CD4-positive, alpha-beta memory T cell (primary cell): ENCODE measurements around the gene TYR. TPM values are rescaled to one million over a fixed set of nuclear protein-coding genes. Genes with fewer than 3 reads are reported as not detected.
"Not testable (repeated sequence)": the region's sequence is repeated elsewhere in the genome, so short reads cannot be mapped to it uniquely, and the experiment has no call there.

ENCODE experiments used
- CTCF ChIA-PET: fragments of 350-600 bp; sonication (Branson Sonifier 250); formaldehyde crosslinking; loops from one replicate; lab custom pipeline; 2021; ENCODE audit warnings: inconsistent platforms; ENCODE audit not compliant: partially characterized antibody; lab: Charles Lee
- POLR2A ChIA-PET: fragments of 350-600 bp; sonication (Branson Sonifier 250); formaldehyde crosslinking; loops from one replicate; lab custom pipeline; 2021; ENCODE audit not compliant: partially characterized antibody; lab: Charles Lee
- DNase-seq, 5 donors: peaks; one replicate each; pipeline versions ENCODE4 v3.0.0 to v3.0.0-alpha.2; 2020 to 2022; ENCODE audit warnings: mixed read lengths in 1 of 5
- H3K27ac ChIP-seq: one replicate; pipeline ENCODE4 v1.7.0; 2013; ENCODE audit warnings: low read depth, low read length
- H3K27me3 ChIP-seq: 2 replicates; pipeline ENCODE4 v1.7.0; 2013; ENCODE audit warnings: mild to moderate bottlenecking, low read length, moderate library complexity; ENCODE audit not compliant: insufficient read depth
- H3K36me3 ChIP-seq: 2 replicates; pipeline ENCODE4 v1.7.0; 2013; ENCODE audit warnings: mild to moderate bottlenecking, low read length, moderate library complexity; ENCODE audit not compliant: insufficient read depth
- H3K4me1 ChIP-seq: 2 replicates; pipeline ENCODE4 v1.7.0; 2013; ENCODE audit warnings: mild to moderate bottlenecking, low read length, moderate library complexity; ENCODE audit not compliant: insufficient read depth
- H3K4me3 ChIP-seq, 2 donors: one replicate each; pipeline ENCODE4 v1.7.0; 2013; ENCODE audit warnings: low read length in 2 of 2, mild to moderate bottlenecking in 1 of 2
- H3K9me3 ChIP-seq, 2 donors: one replicate each; pipeline ENCODE4 v1.7.0; 2013; ENCODE audit warnings: low read length in 2 of 2, control low read depth in 1 of 2; ENCODE audit not compliant: control insufficient read depth in 1 of 2
- H3K27ac Mint-ChIP-seq, 7 donors: one replicate each; pipeline ENCODE4 v1.8.0; 2020 to 2021; ENCODE audit warnings: mixed read lengths in 7 of 7, mild to moderate bottlenecking in 6 of 7, inconsistent platforms in 3 of 7, moderate library complexity in 3 of 7
- H3K27me3 Mint-ChIP-seq, 2 donors: one replicate each; pipeline ENCODE4 v1.8.0; 2020 to 2021; ENCODE audit warnings: mixed read lengths in 2 of 2
- H3K36me3 Mint-ChIP-seq, 2 donors: one replicate each; pipeline ENCODE4 v1.8.0; 2020 to 2021; ENCODE audit warnings: mixed read lengths in 2 of 2, inconsistent platforms in 1 of 2, mild to moderate bottlenecking in 1 of 2
- H3K4me1 Mint-ChIP-seq, 4 donors: one replicate each; pipeline ENCODE4 v1.8.0; 2020 to 2021; ENCODE audit warnings: mixed read lengths in 4 of 4, mild to moderate bottlenecking in 1 of 4
- H3K4me3 Mint-ChIP-seq, 8 donors: one replicate each; pipeline ENCODE4 v1.8.0; 2020 to 2021; ENCODE audit warnings: mixed read lengths in 8 of 8, mild to moderate bottlenecking in 7 of 8, moderate library complexity in 6 of 8, inconsistent platforms in 3 of 8
- H3K9me3 Mint-ChIP-seq, 8 donors: one replicate each; pipeline ENCODE4 v1.8.0; 2020 to 2021; ENCODE audit warnings: mixed read lengths in 8 of 8, mild to moderate bottlenecking in 5 of 8, inconsistent platforms in 3 of 8, moderate library complexity in 1 of 8
- intact Hi-C: fragments of 100-400 bp; cut with micrococcal nuclease; formaldehyde crosslinking; loops from one replicate; pipeline ENCODE4 v1.15.1; 2023
- polyA plus RNA-seq, 2 donors: library from polyadenylated mRNA; unstranded; fragments of 300-500 nt; fragmentation: Illumina TruSeq; gene quantifications; one replicate each; pipeline ENCODE4 v1.2.3, GENCODE V29; 2021
- total RNA-seq, 2 experiments: library from RNA; stranded (reverse); gene quantifications; one replicate each; pipeline ENCODE4 v1.2.3, GENCODE V29; 2021

TYR gene
- total and polyA plus RNA-seq, 4 experiments from 2014 or later: not detected

DNA sequence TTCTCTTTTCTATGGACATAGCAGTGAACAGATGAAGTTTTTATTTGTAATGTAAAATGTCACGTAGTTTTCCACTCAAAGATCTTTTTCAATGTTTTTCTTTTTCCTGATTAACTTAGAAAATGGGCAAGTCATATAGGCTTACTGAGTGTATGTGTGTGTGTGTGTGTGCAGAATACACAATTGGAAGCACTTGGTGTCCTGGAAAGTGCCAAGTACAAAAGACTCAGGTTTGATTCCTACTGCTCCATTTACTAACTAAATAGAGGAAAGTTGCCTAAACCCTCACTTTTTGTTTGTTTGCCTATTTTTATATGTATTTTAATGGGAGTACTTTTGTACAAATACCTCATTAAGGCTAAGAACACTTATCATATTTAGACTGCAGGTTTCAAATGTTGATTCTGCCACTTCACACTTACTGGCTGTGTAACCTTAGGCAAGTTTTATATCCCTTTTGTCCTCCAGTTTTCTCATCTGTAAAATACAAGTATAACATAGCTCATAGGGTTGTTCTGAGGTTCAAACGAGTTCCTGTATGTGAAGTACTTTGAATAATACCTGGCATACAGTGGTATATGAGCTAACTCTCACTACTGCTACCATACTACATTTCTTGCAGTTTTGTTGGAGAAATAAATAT lies 90.1 kb downstream of the TYR start:
- no peak overlapping the region for H3K4me3 ChIP-seq
- ChIA-PET POLR2A (no interaction called here), CTCF (no interaction called here)
- no peak overlapping the region for H3K27ac ChIP-seq
- DNase-seq: no peak
- peaks cover 0 to 3% (median 0%) of the 10 kb centered on the region in 8 donors for H3K9me3 Mint-ChIP-seq
- no peaks in the 10 kb centered on the region for H3K27me3 Mint-ChIP-seq
- H3K27me3 ChIP-seq: no peaks in the 10 kb centered on the region
- no peaks in the 10 kb centered on the region for H3K4me1 Mint-ChIP-seq
- intact Hi-C loops: no loop called here
- no peaks in the 10 kb centered on the region for H3K36me3 Mint-ChIP-seq
- H3K36me3 ChIP-seq: no peaks in the 10 kb centered on the region
- H3K4me1 ChIP-seq: no peaks in the 10 kb centered on the region
- no peak overlapping the region for H3K27ac Mint-ChIP-seq
- H3K9me3 ChIP-seq: no peaks in the 10 kb centered on the region
- H3K4me3 Mint-ChIP-seq: no peak overlapping the region

DNA sequence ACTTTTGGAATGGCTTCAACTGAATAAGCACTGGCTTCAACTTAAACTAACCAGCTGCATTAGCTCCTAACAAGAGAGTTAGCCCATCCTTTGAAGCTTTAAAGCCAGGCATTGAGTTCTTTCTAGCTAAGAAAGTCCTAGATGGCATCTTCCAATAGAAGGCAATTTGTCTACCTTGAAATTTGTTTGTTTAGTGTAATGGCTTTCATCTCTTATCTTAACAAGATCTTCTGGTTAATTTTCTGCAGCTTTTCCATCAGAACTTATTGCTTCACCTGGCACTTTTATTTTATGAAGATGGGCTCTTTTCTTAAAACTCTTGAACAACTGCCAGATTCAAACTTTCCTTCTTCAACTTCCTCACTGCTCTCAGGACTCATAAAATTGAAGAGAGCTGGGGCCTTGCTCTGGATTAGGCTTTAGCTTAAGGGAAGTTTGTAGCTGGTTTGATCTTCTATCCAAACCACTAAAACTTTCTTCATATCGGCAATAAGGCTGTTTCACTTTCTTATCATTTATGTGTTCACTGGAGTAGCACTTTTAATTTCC lies 94.9 kb downstream of the TYR start:
- H3K27me3 Mint-ChIP-seq, H3K4me1 Mint-ChIP-seq, H3K4me1 ChIP-seq, H3K4me3 Mint-ChIP-seq, POLR2A ChIA-PET, H3K27me3 ChIP-seq, H3K36me3 ChIP-seq, H3K9me3 ChIP-seq, DNase-seq, CTCF ChIA-PET, H3K4me3 ChIP-seq, H3K27ac ChIP-seq, intact Hi-C loops, H3K9me3 Mint-ChIP-seq, H3K36me3 Mint-ChIP-seq: not testable (repeated sequence)
- peak overlapping the region in 1 of 7 donors; percentile 13 for H3K27ac Mint-ChIP-seq

DNA sequence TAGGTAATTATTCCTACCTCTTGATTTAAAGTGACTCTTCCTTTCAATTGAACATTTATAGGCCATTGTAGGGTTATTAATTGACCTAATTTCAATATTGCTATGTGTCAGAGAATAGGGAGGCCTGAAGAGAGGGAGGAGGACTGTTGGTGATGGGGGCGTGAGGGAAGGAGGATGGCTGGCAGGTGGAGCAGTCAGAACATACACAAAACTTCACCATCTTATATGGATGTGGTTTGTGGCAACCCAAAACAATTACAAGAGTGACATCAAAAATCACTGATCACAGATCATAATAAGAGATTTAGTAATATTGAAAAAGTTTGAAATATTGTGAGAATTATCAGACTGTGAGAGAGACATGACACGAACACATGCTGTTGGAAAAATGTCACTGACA lies 95.5 kb downstream of the TYR start:
- DNase-seq, intact Hi-C loops, H3K4me1 ChIP-seq, H3K4me3 ChIP-seq, POLR2A ChIA-PET, H3K9me3 Mint-ChIP-seq, H3K9me3 ChIP-seq, H3K4me1 Mint-ChIP-seq, H3K4me3 Mint-ChIP-seq, H3K27me3 ChIP-seq, H3K27me3 Mint-ChIP-seq, H3K36me3 Mint-ChIP-seq, H3K27ac ChIP-seq, CTCF ChIA-PET, H3K36me3 ChIP-seq: not testable (repeated sequence)
- H3K27ac Mint-ChIP-seq: peak overlapping the region in 1 of 7 donors; percentile 0

DNA sequence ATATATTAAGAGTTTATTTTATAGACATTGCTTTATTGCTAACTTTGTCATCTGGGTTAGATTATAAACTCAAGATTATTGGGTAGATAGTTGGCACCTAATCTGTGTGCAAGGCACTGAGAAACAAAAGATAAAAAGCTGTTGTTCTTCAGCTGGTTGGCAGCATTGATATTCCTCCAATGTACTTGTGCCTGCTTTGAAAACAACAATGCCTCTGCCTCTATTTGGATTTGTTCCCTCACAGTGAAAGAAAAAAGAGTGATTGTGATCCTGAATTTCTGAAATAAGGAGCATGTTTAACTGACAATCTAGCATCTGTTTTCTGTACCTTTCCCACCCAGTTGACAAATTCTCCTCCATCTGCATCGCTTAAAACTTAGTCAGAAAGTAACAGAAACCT lies 98.3 kb downstream of the TYR start:
- DNase-seq: no peak
- Histone ChIP-seq H3K4me3 (no peak overlapping the region), H3K27ac (no peak overlapping the region), H3K27me3 (no peaks in the 10 kb centered on the region), H3K36me3 (no peaks in the 10 kb centered on the region), H3K4me1 (no peaks in the 10 kb centered on the region), H3K9me3 (no peaks in the 10 kb centered on the region)
- Mint-ChIP-seq H3K4me3 (no peak overlapping the region), H3K9me3 (peaks cover 0 to 4% (median under 1%) of the 10 kb centered on the region in 8 donors), H3K36me3 (no peaks in the 10 kb centered on the region), H3K27me3 (no peaks in the 10 kb centered on the region), H3K4me1 (peaks cover 0 to 2% (median 0%) of the 10 kb centered on the region in 4 donors), H3K27ac (peak overlapping the region in 1 of 7 donors; percentile 23)
- intact Hi-C loops: no loop called here
- ChIA-PET CTCF (no interaction called here), POLR2A (no interaction called here)

DNA sequence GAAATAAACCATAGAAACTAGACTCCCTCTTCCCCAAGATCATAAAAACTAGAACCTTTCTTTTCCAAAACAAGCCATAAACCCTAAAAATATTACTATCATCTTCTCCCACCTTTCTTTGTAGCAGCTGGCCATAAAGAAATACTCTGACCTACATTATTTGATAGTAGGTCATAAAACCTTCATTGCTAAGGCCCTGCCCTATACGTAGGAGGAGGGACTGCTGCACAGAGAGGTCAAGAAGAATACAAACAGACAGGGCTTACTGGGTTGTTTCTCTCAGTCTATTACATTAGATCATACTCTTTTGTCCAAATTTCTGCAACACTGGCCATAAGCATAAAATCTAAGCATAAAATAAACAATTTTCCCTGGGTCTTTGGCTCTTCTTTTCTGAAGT lies 101.5 kb downstream of the TYR start:
- POLR2A ChIA-PET: no interaction called here

DNA sequence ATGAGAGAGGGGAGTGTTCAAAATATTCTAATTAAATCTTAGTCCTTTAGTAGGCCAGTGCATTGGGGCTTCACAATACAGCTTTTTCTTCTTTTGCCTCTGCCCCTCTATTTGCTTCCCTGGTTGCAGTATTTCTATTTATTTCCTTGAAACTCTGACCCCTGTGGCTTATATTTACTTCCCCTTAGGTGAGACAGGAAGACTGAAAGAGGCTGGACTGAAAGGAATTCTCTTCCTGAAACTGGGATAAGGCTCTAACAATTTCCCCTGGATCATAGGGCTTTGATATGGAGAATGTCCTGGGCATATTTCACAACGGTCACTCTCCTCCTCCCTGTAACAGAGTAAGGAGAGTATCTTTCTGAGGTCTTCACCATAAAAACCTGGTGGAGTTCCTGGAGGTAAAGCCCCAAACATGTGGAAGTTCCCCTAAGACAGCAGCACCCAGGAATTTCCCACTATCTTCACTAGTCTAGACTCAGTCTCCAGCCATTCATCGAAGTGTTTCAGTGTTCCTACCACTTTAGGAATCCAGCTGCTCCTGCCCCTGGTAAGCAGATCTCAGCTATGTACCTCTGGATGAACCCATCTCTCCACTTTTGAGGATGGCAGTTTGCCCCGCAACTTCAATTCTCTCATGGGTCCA lies 103.5 kb downstream of the TYR start:
- H3K9me3 Mint-ChIP-seq, H3K36me3 Mint-ChIP-seq, POLR2A ChIA-PET, DNase-seq, CTCF ChIA-PET, H3K36me3 ChIP-seq, H3K27ac Mint-ChIP-seq, H3K9me3 ChIP-seq, H3K27me3 Mint-ChIP-seq, H3K4me3 Mint-ChIP-seq, H3K4me1 ChIP-seq, H3K4me3 ChIP-seq, H3K27me3 ChIP-seq, H3K4me1 Mint-ChIP-seq, intact Hi-C loops, H3K27ac ChIP-seq: not testable (repeated sequence)

More for the DNA sequence above, 101.5 kb downstream of the TYR start:
- DNase-seq: no peak
- CTCF ChIA-PET: no interaction called here
- no peaks in the 10 kb centered on the region for H3K4me1 Mint-ChIP-seq
- no peaks in the 10 kb centered on the region for H3K27me3 ChIP-seq
- no peaks in the 10 kb centered on the region for H3K27me3 Mint-ChIP-seq
- H3K36me3 Mint-ChIP-seq: no peaks in the 10 kb centered on the region
- no peaks in the 10 kb centered on the region for H3K9me3 ChIP-seq
- no peak overlapping the region for H3K27ac Mint-ChIP-seq
- no peaks in the 10 kb centered on the region for H3K4me1 ChIP-seq
- no peak overlapping the region for H3K27ac ChIP-seq
- H3K36me3 ChIP-seq: no peaks in the 10 kb centered on the region
- H3K4me3 ChIP-seq: no peak overlapping the region
- H3K9me3 Mint-ChIP-seq: peaks cover 0 to 4% (median 2%) of the 10 kb centered on the region in 8 donors
- H3K4me3 Mint-ChIP-seq: no peak overlapping the region
- intact Hi-C loops: no loop called here

DNA sequence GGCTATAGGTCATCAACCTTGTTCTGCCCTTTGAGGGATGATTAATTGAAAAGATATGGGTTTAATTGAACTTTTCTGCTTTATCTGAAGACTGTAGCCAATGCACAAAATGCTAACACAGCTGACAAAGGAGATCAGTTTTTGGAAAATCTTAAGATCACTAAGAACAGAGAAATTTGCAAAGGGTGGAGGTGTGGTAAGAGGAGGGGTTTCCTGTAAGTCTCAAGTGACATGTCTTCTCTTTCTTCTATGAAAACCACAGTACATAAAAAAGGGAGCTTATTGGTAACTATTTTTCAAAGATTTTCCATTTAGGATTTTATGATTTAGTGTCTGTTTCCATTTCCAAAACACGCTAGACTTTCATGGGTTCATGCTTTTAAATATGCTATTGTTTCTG lies 108.9 kb downstream of the TYR start:
- H3K36me3 Mint-ChIP-seq, CTCF ChIA-PET: not testable (repeated sequence)

More for the DNA sequence above, 108.9 kb downstream of the TYR start:
- peak overlapping the region in 1 of 8 donors; percentile 20 for H3K4me3 Mint-ChIP-seq
- H3K36me3 ChIP-seq, H3K9me3 ChIP-seq, H3K27me3 Mint-ChIP-seq, H3K27me3 ChIP-seq, H3K27ac ChIP-seq, POLR2A ChIA-PET, H3K4me3 ChIP-seq, H3K4me1 ChIP-seq, H3K27ac Mint-ChIP-seq, intact Hi-C loops, H3K9me3 Mint-ChIP-seq, H3K4me1 Mint-ChIP-seq: not testable (repeated sequence)
- DNase-seq: peak in 2 of 5 donors; percentile 1 to 9
